A549 (cell line): ENCODE measurements around the gene BICDL1. TPM values are rescaled to one million over a fixed set of nuclear protein-coding genes. Genes with fewer than 3 reads are reported as not detected.
A peak's percentile ranks its signal among the peaks of the same experiment; 100 is the strongest.
"Not testable (repeated sequence)": the region's sequence is repeated elsewhere in the genome, so short reads cannot be mapped to it uniquely, and the experiment has no call there.

Experiments
- ATAC-seq, 2 experiments: fragments of 200-7000 bp in 1 of 2; fragments of >200 bp in 1 of 2; cut with Nextera tagmentation in 1 of 2; cut with Tn5 transposase in 1 of 2; 3 replicates each; pipeline versions ENCODE4 v1.8.0 to v1.9.1; 2018 to 2020; ENCODE audit warnings: mild to moderate bottlenecking in 1 of 2, moderate library complexity in 1 of 2
- CTCF ChIA-PET: fragments of 300-600 bp; sonication (Branson Sonifier 250); formaldehyde crosslinking; extraction: SDS; loops from one replicate; lab custom pipeline; 2021; ENCODE audit warnings: antibody characterized with exemption, inconsistent platforms; lab: Yijun Ruan, JAX
- POLR2A ChIA-PET: fragments of 350-600 bp; formaldehyde crosslinking; extraction: SDS; loops from one replicate; lab custom pipeline; 2021; ENCODE audit warnings: antibody characterized with exemption, inconsistent platforms; lab: Yijun Ruan, JAX
- DNase-seq, 2 experiments: peaks; one replicate each; pipeline versions ENCODE4 v3.0.0 to v3.0.0-alpha.2; 2011 to 2016; ENCODE audit warnings: low read depth in 1 of 2, low spot score in 1 of 2
- FAIRE-seq: peaks from 2 replicates; lab custom pipeline; 2011; peaks lifted over from hg19 to GRCh38; lab: Jason Lieb, UNC
- H3K27ac ChIP-seq, 2 experiments: fragments of >200 bp; sonication (Bioruptor Twin); formaldehyde crosslinking; 3 replicates each; pipeline ENCODE4 v1.5.1; 2016 to 2017
- H3K4me1 ChIP-seq: fragments of >200 bp; sonication (Bioruptor Twin); formaldehyde crosslinking; 3 replicates; pipeline ENCODE4 v1.6.1; 2016
- H3K4me2 ChIP-seq: fragments of >200 bp; sonication (Bioruptor Twin); formaldehyde crosslinking; 3 replicates; pipeline ENCODE4 v1.6.1; 2016
- H3K4me3 ChIP-seq: fragments of >200 bp; sonication (Bioruptor Twin); formaldehyde crosslinking; 3 replicates; pipeline ENCODE4 v1.5.1; 2016
- H3K9me3 ChIP-seq: fragments of >200 bp; sonication (Bioruptor Twin); formaldehyde crosslinking; 3 replicates; pipeline ENCODE4 v1.6.1; 2016
- CBX2 ChIP-seq: fragments of 200-600 bp; sonication (generic); IDR thresholded peaks from 2 replicates; pipeline ENCODE4 v1.6.1; 2016; ENCODE audit warnings: low read depth, mild to moderate bottlenecking, borderline replicate concordance
- CHD4 ChIP-seq: fragments of 200-600 bp; sonication (generic); IDR thresholded peaks from 2 replicates; pipeline ENCODE4 v1.6.1; 2016; ENCODE audit warnings: antibody characterized with exemption, mild to moderate bottlenecking, borderline replicate concordance
- FOSL2 ChIP-seq, 2 experiments: fragments of 450-650 bp in 1 of 2; fragments of >200 bp in 1 of 2; sonication (Bioruptor Twin) in 1 of 2; formaldehyde crosslinking; IDR thresholded peaks; 2 replicates each; pipeline versions ENCODE4 v1.5.0 to v1.6.1; 2016 to 2020; ENCODE audit warnings: mild to moderate bottlenecking in 1 of 2, moderate library complexity in 1 of 2
- FOXS1 ChIP-seq: fragments of 250-450 bp; sonication (Bioruptor Pico); IDR thresholded peaks from 2 replicates; pipeline ENCODE4 v1.5.0; 2020; ENCODE audit warnings: mild to moderate bottlenecking, moderate library complexity
- HDAC2 ChIP-seq: fragments of 200-600 bp; sonication (generic); IDR thresholded peaks from 2 replicates; pipeline ENCODE4 v1.6.1; 2016
- HOXB13 ChIP-seq: fragments of 250-450 bp; sonication (Bioruptor Pico); IDR thresholded peaks from 2 replicates; pipeline ENCODE4 v1.5.0; 2020; ENCODE audit warnings: low read depth, mild to moderate bottlenecking, moderate library complexity
- HOXB5 ChIP-seq: fragments of 250-450 bp; sonication (Bioruptor Pico); IDR thresholded peaks from 2 replicates; pipeline ENCODE4 v1.5.0; 2020; ENCODE audit warnings: mild to moderate bottlenecking, moderate library complexity
- JUNB ChIP-seq: fragments of >200 bp; sonication (Bioruptor Twin); formaldehyde crosslinking; IDR thresholded peaks from 2 replicates; pipeline ENCODE4 v1.6.1; 2016
- MAFK ChIP-seq: fragments of 450-650 bp; IDR thresholded peaks from 2 replicates; pipeline ENCODE4 v1.6.1; 2014; ENCODE audit not compliant: partially characterized antibody
- MAX ChIP-seq: IDR thresholded peaks from 2 replicates; pipeline ENCODE4 v1.6.1; 2012
- NR3C1 ChIP-seq: fragments of >200 bp; sonication (Bioruptor Twin); formaldehyde crosslinking; IDR thresholded peaks from 3 replicates; pipeline ENCODE4 v1.6.1; 2017
- POLR2A ChIP-seq: IDR thresholded peaks from 2 replicates; pipeline ENCODE4 v1.6.1; 2012; ENCODE audit warnings: mild to moderate bottlenecking, low read length
- POLR2AphosphoS2 ChIP-seq: conservative IDR thresholded peaks from 2 replicates; pipeline ENCODE4 v1.6.1; 2012; ENCODE audit warnings: low read length, improper control_type of control experiment, inconsistent platforms
- RAD21 ChIP-seq, 2 experiments: fragments of >200 bp in 1 of 2; sonication (Bioruptor Twin) in 1 of 2; formaldehyde crosslinking in 1 of 2; IDR thresholded peaks in 1 of 2; conservative IDR thresholded peaks in 1 of 2; 2 replicates in 1 of 2; 3 replicates in 1 of 2; pipeline ENCODE4 v1.6.1; 2012 to 2018; ENCODE audit warnings: inconsistent platforms in 1 of 2
- RFX5 ChIP-seq: fragments of 450-650 bp; IDR thresholded peaks from 2 replicates; pipeline ENCODE4 v1.7.1; 2014; ENCODE audit warnings: antibody characterized with exemption, mild to moderate bottlenecking, moderate library complexity
- ZC3H11A ChIP-seq: fragments of 450-650 bp; IDR thresholded peaks from 2 replicates; pipeline ENCODE4 v1.6.1; 2014; ENCODE audit warnings: antibody characterized with exemption, mild to moderate bottlenecking
- WGBS: methylation state at CpG from one replicate; pipeline ENCODE4 v1.1.6; 2017; ENCODE audit errors: missing lambda C conversion rate; 5-methylcytosine and 5-hydroxymethylcytosine counted together
- polyA plus RNA-seq, 4 experiments: library from polyadenylated mRNA; depleted of rRNA in 3 of 4; stranded (reverse); fragments of >200 nt; fragmentation: RNase III in 1 of 4; extraction: RNeasy Plus Mini Kit Qiagen cat#74134 plus additional on column Dnase treatment in 1 of 4; gene quantifications; 2 replicates in 3 of 4; 3 replicates in 1 of 4; pipeline ENCODE4 v1.2.3, GENCODE V29; 2011 to 2017
- TF ChIP-seq, protein P1 (sequence below): fragments of 450-650 bp; IDR thresholded peaks from 2 replicates; pipeline ENCODE4 v1.6.1; 2014; ENCODE audit warnings: antibody characterized with exemption
- TF ChIP-seq, protein P2 (sequence below): IDR thresholded peaks from 2 replicates; pipeline ENCODE4 v1.6.1; 2012; ENCODE audit warnings: low read depth, borderline replicate concordance
- TF ChIP-seq, protein P3 (sequence below): fragments of >200 bp; sonication (Bioruptor Twin); formaldehyde crosslinking; IDR thresholded peaks from 2 replicates; pipeline ENCODE4 v1.6.1; 2016

The BICDL1 gene
- polyA plus RNA-seq, 2 of the 4 experiments (the other 2 are of a cell fraction) = 3.8 to 4.5 TPM

- no peak overlapping the region for H3K4me3 ChIP-seq
- peak in 1 of 2 experiments; percentile 34; a peak in 1 of 6 replicates for ATAC-seq
- POLR2A ChIA-PET = no interaction called here
- TF ChIP-seq, protein P1, sequence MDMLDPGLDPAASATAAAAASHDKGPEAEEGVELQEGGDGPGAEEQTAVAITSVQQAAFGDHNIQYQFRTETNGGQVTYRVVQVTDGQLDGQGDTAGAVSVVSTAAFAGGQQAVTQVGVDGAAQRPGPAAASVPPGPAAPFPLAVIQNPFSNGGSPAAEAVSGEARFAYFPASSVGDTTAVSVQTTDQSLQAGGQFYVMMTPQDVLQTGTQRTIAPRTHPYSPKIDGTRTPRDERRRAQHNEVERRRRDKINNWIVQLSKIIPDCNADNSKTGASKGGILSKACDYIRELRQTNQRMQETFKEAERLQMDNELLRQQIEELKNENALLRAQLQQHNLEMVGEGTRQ = no peak
- TF ChIP-seq FOSL2 (IDR thresholded peaks at IDR 0.05) = no peak
- TF ChIP-seq FOSL2 (CRISPR knock-in tag; IDR thresholded peaks at IDR 0.05) = peak; percentile 45
- TF ChIP-seq MAX = no peak
- TF ChIP-seq CBX2 = no peak
- TF ChIP-seq JUNB = no peak
- TF ChIP-seq FOXS1 (CRISPR knock-in tag) = no peak
- no peak for TF ChIP-seq CHD4
- no peak for TF ChIP-seq RFX5
- TF ChIP-seq, all 56 proteins: peak for 1
- Histone ChIP-seq H3K4me1 (peaks cover 10% of the 10 kb centered on the region), H3K27ac (no peak overlapping the region), H3K9me3 (no peaks in the 10 kb centered on the region), H3K4me2 (peak overlapping the region; percentile 26; the same call in 2 of the 3 replicates)
- WGBS = 57% methylated on average over 9 of the region's 9 CpGs
- DNase-seq (peak; percentile 29 to 30), FAIRE-seq (no peak)
- CTCF ChIA-PET = interaction anchor here (0.6 kb wide), 1 partner anchor 1504 kb away, joined by 3 read pairs; no protein-coding TSS in a partner anchor
These were observed 24.8 kb downstream of the BICDL1 start for GRCh38 chr12:120013659-120014380.

DNA sequence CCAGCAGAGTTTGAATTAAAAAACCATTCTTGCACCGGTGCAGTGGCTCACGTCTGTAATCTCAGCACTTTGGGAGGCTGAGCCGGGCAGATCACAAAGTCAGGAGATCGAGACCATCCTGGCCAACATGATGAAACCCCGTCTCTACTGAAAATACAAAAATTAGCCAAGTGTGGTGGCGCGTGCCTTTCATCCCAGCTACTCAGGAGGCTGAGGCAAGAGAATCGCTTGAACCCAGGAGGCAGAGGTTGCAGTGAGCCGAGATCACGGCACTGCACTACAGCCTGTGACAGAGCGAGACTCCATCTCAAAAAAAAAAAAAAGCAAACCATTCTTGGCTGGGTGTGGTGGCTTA lies 25.3 kb downstream of the BICDL1 start:
- FAIRE-seq, CTCF ChIA-PET, DNase-seq, H3K4me3 ChIP-seq, H3K27ac ChIP-seq, ATAC-seq, H3K4me2 ChIP-seq, POLR2A ChIA-PET, H3K4me1 ChIP-seq, H3K9me3 ChIP-seq: not testable (repeated sequence)
- 89% methylated on average over 11 of the region's 11 CpGs for WGBS

DNA sequence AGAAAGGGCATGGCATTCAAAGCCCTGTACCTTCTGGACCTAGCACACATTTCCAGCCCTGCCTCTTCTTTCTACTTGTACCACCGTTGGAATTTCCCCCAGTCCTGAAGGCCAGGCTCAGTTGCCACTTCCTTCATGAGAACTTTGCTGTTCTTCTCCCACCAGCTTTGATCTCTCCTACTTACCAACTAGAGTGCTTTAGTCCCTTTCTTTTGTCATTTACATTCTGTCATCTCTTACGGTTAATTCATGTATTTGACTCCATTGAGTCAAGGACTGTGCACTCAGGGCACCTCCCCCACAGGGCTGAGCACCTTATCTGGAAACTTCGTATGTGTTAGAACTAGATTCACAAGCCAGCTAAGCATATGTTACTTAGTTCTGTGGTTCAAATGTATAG lies 26.3 kb downstream of the BICDL1 start:
- POLR2A ChIA-PET = no interaction called here
- H3K4me3 ChIP-seq = no peak overlapping the region
- WGBS = 75% methylated on average over 3 of the region's 3 CpGs
- TF ChIP-seq, protein P2, sequence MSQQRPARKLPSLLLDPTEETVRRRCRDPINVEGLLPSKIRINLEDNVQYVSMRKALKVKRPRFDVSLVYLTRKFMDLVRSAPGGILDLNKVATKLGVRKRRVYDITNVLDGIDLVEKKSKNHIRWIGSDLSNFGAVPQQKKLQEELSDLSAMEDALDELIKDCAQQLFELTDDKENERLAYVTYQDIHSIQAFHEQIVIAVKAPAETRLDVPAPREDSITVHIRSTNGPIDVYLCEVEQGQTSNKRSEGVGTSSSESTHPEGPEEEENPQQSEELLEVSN = no peak
- TF ChIP-seq, protein P3, sequence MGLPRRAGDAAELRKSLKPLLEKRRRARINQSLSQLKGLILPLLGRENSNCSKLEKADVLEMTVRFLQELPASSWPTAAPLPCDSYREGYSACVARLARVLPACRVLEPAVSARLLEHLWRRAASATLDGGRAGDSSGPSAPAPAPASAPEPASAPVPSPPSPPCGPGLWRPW = no peak
- TF ChIP-seq NR3C1 = no peak
- TF ChIP-seq POLR2AphosphoS2 = no peak
- TF ChIP-seq FOSL2 (IDR thresholded peaks at IDR 0.05) = no peak
- no peak for TF ChIP-seq FOSL2 (CRISPR knock-in tag; IDR thresholded peaks at IDR 0.05)
- TF ChIP-seq HOXB5 (CRISPR knock-in tag) = no peak
- no peak for TF ChIP-seq RAD21 (conservative IDR thresholded peaks at IDR 0.05 in 1 of 2, IDR thresholded peaks at IDR 0.05 in 1 of 2)
- TF ChIP-seq POLR2A = no peak
- TF ChIP-seq HOXB13 (CRISPR knock-in tag) = no peak
- no peak for TF ChIP-seq MAFK
- TF ChIP-seq ZC3H11A = no peak
- TF ChIP-seq HDAC2 = no peak
- TF ChIP-seq, all 56 proteins: peak for 0
- H3K4me2 ChIP-seq = no peak overlapping the region
- no peaks in the 10 kb centered on the region for H3K9me3 ChIP-seq
- CTCF ChIA-PET = no interaction called here
- ATAC-seq (no peak), FAIRE-seq (no peak), DNase-seq (no peak)
- no peak overlapping the region for H3K27ac ChIP-seq
- H3K4me1 ChIP-seq = peaks cover 10% of the 10 kb centered on the region

DNA sequence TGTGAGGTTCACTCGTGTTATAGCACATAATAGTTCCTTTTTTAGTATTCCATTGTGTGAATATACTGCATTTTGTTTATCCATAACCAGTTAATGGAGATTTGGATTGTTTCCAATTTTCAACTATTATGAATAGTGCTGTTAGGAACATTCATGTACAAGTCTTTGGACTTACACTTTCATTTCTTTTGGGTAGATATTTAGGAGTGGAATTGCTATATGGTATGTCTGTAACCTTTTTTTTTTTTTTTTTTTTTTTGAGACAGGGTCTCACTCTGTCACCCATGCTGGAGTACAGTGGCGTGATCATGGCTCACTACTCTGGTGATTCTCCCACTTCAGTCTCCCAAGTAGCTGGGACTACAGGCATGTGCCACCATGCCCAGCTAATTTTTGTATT lies 27.2 kb downstream of the BICDL1 start:
- 41% methylated on average over 2 of the region's 2 CpGs for WGBS
- DNase-seq, H3K27ac ChIP-seq, H3K4me3 ChIP-seq, H3K9me3 ChIP-seq, FAIRE-seq, H3K4me1 ChIP-seq, POLR2A ChIA-PET, ATAC-seq, CTCF ChIA-PET, H3K4me2 ChIP-seq: not testable (repeated sequence)
